GM18499 (cell line): Measurements from ENCODE around the gene KLF1.
"Not testable (repeated sequence)": the region's sequence is repeated elsewhere in the genome, so short reads cannot be mapped to it uniquely, and the experiment has no call there.

Source experiments
- ATAC-seq: cut with Tn5 transposase; IDR thresholded peaks from one replicate; pipeline ENCODE4 v1.9.1; 2021; ENCODE audit warnings: moderate number of reproducible peaks; ENCODE audit not compliant: insufficient read depth, unreplicated experiment

KLF1 gene

DNA sequence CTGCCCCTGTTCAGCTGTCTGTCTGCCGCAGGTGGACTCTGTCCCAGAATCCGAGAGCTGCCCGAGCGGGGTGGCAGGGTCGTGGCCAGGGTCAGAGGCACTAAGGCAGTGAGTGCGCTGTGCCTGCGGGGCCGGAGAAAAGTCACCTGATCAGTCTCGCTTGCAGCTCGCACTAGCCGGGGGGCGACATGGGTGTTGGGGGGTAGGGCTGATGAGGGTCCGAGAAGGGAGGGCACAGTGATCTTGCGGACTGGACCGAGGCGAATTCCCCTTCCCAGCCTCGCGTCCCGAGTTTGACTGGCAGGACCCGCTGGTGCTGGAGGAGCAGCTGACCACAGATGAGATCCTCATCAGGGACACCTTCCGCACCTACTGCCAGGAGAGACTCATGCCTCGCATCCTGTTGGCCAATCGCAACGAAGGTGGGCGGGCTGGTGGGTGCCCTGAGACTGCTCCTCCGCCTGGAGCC, 4.6 kb upstream of the KLF1 start:
- ATAC-seq, result no peak

DNA sequence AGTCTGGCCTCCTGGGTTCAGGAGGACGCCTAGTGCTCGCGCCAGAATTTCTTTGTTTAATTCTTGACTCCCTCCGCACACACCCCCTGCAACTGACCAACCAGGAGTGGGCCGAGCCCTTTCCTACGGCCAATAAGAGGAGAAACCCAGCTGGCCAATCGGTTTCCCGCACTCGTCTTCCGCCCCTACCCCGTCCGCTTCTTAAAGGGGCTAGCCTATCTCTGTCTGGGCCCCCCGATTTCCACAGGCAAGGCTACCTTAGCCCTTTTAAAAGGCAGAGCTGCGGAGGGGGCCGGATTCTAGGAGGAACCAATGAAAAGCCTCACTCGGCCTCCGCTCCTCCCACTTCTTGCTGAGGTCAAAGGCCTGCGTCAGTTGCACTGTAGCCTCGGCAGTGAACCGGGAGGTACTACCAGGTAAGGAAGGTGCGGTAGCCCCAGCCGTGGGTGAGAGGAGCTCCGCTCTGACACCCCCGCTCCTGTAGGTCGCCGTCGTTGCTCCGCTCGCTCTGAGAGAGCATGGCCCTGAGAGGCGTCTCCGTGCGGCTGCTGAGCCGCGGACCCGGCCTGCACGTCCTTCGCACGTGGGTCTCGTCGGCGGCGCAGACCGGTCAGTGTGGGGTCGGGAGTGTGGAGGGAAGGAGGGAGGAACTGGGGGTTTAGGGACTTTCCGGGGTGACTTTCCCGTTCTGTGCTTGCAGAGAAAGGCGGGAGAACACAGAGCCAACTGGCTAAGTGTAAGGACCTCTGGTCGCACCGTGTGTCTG, 4.0 kb upstream of the KLF1 start, which contains the start of gene GCDH:
GCDH (plus strand) TSS at position 374 of the 766 bp plus-strand sequence; CDS start at position 519, 145 bp downstream.
- peak; percentile 73 for ATAC-seq

DNA sequence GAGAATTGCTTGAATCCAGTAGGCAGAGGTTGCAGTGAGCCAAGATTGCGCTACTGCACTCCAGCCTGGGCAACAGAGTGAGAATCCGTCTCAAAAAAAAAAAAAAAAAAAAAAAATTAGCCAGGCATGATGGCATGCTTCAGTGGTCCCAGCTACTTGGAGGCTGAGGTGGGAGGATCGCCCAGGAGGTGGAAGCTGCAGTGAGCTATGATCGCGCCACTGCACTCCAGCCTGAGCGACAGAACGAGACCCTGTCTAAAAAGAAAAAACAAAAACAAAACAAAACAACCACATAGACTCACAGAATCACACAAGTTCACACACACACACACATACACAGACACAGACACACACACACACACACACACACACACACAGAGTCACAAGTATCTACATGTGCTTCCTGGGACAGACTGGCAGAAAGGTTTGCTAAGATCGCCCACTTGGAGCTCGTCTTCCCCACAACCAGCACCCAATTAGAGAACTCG, 3.3 kb upstream of the KLF1 start:
- not testable (repeated sequence) for ATAC-seq

DNA sequence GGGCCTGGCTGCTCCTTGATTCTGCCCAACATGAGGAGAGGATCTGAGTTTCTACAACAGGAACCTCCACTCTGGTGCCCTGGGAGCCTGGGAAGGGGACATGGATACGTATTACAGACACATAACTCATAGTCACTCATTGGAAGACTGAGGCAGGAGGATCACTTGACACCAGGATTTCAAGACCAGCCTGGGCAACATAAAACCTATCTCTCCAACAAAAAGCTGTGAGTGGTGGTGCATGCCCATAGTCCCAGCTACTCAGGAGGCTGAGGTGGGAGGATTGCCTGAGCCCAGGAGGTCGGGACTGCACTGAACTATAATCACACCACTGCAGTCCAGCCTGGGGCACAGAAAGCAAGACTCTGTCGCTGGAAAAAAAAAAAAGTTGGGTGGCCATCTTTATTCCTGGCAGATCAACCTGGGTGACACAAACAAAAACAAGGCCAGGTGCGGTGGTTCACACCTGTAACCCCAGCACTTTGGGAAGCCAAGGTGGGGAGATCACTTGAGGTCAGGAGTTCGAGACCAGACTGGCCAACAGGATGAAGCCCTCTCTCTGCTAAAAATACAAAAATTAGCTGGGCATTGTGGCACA, 1.1 kb upstream of the KLF1 start:
- ATAC-seq, result no peak

DNA sequence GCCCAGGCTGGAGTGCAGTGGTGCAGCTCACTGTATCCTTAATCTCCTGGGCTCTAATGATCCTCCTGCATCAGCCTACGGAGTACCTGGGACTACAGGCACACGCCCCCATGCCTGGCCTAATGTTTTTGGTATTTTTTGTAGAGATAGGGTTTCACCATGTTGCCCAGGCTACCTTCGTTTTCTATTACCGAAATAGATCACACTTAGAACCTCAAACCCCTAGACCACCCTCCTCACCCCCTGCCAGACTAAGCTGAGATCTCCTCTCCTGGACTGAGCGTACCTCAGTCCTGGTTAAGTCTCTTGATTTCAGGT, 391 bp downstream of the KLF1 start:
- ATAC-seq, result no peak

DNA sequence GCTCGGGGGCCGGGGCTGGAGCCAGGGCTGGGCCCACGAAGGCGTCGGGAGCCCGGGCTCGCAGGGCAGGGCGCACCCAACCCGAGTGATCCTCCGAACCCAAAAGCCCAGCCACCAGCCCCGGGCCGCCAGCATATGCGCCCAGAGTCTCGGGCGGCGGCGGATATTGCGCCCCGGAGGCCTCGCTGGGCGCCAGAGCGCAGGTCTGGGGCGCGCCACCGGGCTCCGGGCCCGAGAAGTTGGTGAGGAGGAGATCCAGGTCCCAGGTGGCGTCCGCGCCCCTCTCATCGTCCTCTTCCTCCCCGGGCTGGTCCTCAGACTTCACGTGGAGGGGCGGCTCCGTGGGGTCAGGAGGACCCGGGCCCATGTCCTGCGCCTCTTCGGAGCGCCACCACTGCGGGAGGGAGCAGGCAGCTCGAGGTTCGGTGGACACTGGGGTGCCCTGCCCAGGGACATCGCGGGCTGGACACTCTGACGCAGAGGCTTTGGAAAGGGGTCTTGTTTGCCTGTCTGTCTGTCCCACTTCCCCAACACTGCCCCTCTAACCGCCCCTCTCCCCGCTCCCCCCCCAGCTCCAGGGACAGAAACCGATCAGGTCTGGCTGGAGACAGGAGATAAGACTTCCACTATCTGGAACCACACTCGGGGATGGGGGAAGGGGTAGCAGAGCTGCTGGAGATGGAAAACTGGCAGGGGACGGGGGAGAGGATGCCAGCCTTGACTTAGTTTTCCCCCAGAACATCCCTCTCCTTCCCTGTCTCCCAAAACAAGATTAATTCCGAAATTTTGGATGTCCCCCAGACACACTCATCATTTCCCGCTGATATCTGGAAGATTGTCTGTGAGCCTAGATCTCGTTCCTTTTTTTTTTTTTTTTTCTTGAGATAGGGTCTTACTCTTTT, 1.0 kb downstream of the KLF1 start:
- ATAC-seq, result no peak

DNA sequence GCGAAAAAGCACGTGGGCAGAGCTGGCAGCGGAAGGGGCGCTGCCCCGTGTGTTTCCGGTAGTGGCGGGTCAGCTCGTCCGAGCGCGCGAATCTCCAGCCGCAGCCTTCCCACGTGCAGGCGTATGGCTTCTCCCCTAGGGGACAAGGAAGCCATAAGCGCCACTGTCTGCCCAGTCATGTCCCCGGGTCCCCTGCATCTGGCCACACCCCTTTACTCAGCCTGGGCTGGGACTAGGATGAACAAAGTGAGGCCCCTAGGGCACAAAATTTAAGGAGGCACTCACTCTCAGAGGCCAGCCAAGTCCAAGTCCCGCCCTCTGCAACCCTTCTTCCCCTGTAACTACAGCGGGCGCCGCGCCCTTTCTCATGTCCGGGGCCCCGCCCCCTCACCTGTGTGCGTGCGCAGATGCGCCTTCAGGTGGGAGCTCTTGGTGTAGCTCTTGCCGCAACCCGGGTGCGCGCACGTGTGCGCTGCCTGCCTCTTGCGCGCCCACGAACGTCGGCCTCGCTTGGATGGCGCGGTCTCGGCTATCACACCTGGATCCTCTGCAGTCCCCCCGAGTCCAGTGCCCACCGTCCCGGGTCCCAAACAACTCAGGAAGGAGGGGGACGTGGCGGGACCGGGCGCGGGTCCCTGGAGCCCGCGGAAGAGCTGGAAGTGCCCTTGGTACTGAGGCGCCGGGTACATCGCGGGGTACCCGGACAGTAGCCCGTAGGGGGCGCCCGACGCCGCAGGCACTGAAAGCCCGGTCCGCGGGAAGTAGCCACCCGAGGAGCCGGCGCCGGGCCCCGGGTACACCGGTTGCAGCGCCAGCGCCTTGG, 1.9 kb downstream of the KLF1 start:
- no peak for ATAC-seq

DNA sequence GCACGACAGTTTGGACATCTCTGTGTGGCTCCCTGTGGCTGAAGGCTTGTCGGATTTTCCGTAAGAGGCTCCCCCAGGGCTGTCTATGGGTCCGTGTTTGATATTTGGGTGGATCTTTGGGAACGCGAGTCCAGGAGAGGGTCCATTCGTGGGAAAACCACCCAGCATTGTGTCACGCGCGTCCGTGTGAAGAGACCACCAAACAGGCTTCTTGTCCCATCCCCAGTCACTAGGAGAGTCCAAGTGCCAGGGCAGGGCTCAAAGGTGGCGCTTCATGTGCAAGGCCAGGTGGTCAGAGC, 2.4 kb downstream of the KLF1 start:
- ATAC-seq, result no peak

DNA sequence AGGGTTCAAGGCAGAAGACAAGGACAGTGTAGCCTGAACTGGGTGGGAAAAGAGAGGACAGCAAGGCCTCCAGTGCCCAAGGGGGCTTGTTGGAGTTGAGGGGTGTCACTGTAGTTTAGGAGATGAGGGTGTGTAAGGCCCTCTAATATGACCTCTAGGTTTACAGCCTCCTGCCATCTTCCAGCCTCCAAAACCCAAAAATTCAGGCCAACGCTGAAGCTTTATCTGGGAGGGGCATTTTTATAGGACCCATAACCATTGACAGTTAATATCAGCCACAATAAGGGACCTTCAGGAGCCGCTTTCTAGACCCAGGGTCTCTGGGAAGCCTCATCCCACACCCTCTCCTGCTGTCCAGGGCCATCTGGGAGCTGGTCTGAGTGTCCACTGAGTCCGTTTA, 2.8 kb downstream of the KLF1 start:
- ATAC-seq, result no peak

DNA sequence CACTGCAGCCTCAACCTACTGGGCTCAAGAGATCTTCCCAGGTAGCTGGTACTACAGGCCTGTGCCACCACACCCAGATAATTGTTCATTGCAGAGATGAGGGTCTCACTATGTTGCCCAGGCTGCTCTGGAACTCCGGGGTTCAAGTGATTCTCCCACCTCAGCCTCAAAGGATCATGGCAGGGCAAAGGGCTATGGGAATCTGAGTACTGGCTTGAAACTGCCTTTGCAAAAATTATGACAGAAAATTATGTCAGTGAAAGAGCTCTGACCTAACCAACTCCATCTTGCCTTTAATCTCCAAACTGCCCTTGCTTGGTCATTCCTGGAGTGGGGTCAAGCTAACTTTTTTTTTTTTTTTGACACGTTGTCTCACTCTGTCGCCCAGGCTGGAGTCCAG, 4.4 kb downstream of the KLF1 start:
- no peak for ATAC-seq

DNA sequence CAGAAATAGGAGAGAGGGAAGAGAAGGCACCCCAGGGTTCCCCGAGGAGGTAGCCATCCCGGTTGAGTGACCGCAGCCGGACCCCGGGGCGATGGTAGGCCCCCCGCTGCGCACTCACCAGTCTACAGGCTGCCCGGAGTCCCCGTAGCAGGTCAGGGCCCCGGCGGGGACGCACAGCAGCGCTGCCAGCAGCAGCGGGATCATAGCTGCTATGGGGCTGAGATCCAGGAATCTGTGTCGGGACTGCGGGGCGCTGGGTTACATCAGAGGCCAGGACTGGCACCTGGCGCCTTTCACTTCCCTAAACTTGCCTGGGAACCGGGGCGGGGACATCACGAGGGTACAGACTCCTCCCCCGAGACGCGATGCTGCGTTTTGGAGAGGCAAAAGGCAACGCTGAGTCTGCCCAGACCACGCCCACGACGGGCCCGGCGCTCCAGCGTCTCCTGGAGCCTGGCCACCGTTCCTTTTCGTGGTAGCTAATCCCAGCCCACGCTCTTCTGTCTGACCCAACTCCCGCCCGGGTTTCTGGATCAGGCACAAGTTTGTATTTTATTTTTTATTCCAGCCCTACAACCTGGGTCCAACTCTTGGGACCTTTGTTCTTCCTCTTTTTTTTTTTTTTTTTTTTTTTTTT, 5.7 kb downstream of the KLF1 start, which contains the start of gene DNASE2:
DNASE2 (minus strand) TSS at position 278 of the 637 bp plus-strand sequence; CDS start at position 204, 74 bp downstream.
- ATAC-seq, result no peak

DNA sequence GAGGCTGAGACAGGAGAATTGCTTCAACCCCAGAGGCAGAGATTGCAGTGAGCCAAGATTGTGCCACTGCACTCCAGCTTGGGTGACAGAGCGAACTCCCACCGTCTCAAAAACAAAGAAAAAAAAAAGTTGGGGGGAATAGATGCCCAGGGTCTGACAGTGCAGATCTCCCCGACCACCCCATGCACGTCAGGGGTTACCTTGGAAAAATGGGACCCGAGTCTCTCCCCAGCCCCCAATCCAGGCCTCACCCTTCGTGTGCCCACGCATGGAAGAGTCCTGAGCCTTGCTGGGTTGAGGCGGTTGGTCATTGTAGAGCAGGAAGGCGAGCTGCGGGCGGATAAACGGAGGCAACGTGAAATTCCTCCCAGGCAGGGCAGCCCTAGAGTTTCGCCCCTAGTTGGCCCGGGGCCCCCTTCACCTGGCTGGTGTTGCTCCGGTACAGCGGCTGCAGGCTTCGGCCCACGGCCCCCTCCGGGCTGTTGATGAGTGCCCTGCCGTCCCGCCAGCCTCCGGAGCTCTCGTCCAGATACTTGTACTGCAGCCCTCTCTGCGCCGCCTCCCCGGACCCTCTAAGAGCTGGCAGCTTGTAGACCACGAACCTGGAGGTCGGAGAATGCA, 6.3 kb downstream of the KLF1 start:
- ATAC-seq, result no peak

DNA sequence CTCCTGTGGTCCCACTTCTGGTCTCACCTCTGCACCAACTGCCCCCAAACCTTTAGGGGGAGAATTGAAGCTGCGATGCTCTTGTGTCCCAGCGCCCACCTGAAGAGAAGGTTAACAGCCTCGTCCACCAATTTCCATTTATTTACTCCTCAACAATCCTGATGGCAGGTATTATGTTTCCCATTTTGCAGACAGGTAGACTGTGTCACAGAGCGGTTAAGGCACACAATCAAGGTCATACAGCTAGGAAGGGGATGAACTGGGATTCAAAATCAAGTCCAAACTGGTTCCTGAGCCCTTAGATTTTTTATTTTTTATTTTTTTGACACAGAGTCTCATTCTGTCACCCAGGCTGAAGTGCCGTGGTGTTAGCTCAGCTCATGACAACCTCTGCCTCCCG, 11.9 kb downstream of the KLF1 start:
- no peak for ATAC-seq

DNA sequence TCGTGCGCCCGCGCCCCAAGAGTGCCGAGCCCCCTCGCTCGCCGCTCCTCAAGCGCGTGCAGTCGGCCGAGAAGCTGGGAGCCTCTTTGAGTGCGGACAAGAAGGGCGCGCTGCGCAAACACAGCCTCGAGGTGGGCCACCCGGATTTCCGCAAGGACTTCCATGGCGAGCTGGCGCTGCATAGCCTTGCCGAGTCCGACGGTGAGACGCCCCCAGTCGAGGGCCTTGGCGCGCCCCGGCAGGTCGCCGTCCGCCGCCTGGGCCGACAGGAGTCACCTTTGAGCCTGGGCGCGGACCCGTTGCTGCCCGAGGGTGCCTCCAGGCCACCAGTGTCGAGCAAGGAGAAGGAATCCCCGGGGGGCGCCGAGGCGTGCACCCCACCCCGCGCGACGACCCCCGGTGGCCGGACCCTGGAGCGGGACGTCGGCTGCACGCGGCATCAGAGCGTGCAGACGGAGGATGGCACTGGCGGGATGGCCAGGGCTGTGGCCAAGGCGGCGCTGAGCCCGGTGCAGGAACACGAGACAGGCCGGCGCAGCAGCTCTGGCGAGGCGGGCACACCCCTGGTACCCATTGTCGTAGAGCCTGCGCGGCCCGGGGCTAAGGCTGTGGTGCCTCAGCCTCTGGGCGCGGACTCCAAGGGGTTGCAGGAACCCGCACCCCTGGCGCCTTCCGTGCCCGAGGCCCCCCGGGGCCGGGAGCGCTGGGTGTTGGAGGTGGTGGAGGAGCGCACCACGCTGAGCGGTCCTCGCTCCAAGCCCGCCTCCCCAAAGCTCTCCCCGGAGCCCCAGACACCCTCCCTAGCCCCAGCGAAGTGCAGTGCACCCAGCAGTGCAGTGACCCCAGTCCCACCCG, 12.9 kb downstream of the KLF1 start:
- no peak for ATAC-seq

DNA sequence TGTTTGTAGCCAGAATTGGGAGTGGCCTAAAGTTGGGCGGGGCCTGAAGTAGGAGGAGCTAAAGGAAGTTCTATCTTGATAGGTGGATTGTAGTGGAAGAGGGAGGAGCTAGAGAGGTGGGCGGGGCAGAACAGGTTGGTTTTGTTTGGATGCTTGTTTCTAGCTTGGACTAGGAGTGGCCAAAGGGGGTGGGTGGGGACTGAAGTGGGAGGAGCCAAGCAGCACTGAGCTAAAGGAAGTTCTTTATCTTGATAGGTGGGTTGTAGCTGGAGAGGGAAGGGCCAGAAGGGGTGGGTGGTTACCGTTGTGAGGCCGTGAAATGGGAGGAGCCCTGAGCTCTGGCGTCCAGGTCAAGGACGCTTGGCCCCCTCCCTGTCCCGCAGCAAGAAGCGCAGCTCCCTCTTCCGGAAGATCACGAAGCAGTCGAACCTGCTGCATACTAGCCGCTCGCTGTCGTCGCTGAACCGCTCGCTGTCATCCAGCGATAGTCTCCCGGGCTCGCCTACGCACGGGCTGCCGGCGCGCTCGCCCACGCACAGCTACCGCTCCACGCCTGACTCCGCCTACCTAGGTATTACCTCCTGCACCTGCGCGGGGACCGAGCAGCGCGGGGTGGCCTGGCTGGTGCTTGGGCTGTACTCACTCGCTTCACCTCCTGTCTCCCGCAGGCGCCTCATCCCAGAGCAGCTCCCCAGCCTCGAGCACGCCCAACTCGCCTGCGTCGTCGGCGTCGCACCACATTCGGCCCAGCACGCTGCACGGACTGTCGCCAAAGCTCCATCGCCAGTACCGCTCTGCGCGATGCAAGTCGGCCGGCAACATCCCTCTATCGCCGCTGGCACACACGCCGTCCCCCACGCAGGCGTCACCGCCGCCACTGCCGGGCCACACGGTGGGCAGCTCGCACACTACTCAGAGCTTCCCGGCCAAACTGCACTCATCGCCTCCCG, 13.8 kb downstream of the KLF1 start:
- ATAC-seq, result no peak

DNA sequence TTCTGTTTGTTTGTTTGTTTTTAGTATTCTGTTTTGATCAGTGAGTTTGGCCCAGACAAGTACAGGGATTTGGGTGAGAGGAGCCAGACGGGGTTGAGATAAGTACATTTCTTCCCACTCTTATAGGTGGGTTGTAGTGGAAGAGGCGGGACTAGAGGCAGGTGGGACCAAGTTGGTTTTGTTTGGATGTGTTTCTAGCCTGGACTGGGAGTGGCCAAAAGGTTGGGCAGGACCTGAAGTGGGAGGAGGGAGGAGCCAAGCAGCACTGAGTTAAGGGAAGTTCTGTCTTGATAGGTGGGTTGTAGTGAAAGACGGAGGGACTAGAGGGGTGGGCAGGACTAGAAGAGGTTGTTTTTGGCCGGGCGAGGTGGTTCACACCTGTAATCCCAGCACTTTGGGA, 14.7 kb downstream of the KLF1 start:
- ATAC-seq, result no peak

DNA sequence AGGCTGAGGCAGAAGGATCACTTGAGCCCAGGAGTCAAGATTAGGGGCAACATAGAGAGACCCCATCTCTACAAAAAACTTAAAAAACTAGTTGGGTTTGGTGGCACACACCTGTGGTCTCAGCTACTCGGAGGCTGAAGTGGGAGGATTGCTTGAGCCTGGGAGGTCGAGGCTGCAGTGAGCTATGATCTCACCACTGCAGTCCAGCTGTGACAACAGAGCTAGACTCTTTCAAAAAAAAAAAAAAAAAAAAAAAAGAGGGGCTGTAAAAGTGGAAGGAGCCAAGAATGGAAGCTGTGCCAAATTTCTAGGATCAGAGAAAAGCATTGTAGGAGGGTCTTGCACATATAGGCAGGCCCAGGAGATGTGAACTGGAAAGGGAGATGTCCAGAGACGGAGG, 15.3 kb downstream of the KLF1 start:
- ATAC-seq, result no peak
